ENCODE data around the gene SCGN.

GRCh38 chr6:25681848-25682247, 29.8 kb downstream of the SCGN start:
- no peak for TF ChIP-seq POLR2AphosphoS5 (IDR thresholded peaks at IDR 0.05; ENCODE audit: borderline replicate concordance, low read depth, low read length)
- no peak for TF ChIP-seq EZH2 (IDR thresholded peaks at IDR 0.05)
- no peak for TF ChIP-seq FOXP2 (optimal IDR thresholded peaks at IDR 0.05; ENCODE audit: control extremely low read depth, extremely low read length, insufficient read depth)
